Stomach (tissue), 4 donors: ENCODE measurements around the gene CD2BP2.

Source experiments
- CTCF ChIP-seq, 7 experiments: fragments of 450-650 bp in 4 of 7; fragments of 200-600 bp in 3 of 7; sonication (generic) in 3 of 7; IDR thresholded peaks; one replicate each; pipeline ENCODE4 v1.5.1; 2016 to 2019; ENCODE audit warnings: antibody characterized with exemption in 7 of 7, control low read depth in 2 of 7, mild to moderate bottlenecking in 1 of 7
- EP300 ChIP-seq: sonication (generic); formaldehyde crosslinking; IDR thresholded peaks from one replicate; pipeline ENCODE4 v1.6.1; 2017; ENCODE audit warnings: antibody characterized with exemption
- POLR2AphosphoS5 ChIP-seq, 3 donors: sonication (generic); formaldehyde crosslinking; IDR thresholded peaks; one replicate each; pipeline ENCODE4 v1.6.1; 2016; ENCODE audit warnings: antibody characterized with exemption in 3 of 3

GRCh38 chr16:30383521-30383920 lies 28.4 kb upstream of the CD2BP2 start:
- no peak for TF ChIP-seq CTCF (IDR thresholded peaks at IDR 0.05)
- no peak for TF ChIP-seq POLR2AphosphoS5 (IDR thresholded peaks at IDR 0.05)
- no peak for TF ChIP-seq EP300
